ENCODE data around the gene ZNF689.

The ZNF689 gene

GRCh38 chr16:30562021-30562420, 48.2 kb downstream of the ZNF689 start:
- Histone ChIP-seq H3K9me3 (ENCODE audit: control insufficient read depth, low read length) (no peaks in the 10 kb centered on the region), H3K4ac (ENCODE audit: low read depth in 1 of 2, low read length in 2 of 2) (no peak overlapping the region), H2BK15ac (ENCODE audit: low read depth, poor library complexity, severe bottlenecking) (no peak overlapping the region), H2BK5ac (ENCODE audit: low read depth, low read length, poor library complexity, severe bottlenecking) (no peak overlapping the region), H3K27ac (ENCODE audit: low read length, poor library complexity, severe bottlenecking) (no peak overlapping the region), H2AK5ac (ENCODE audit: low read length, severe bottlenecking) (no peak overlapping the region), H3K18ac (ENCODE audit: low read depth in 1 of 2, low read length in 2 of 2) (no peak overlapping the region), H4K8ac (ENCODE audit: low read length) (no peak overlapping the region), H3K79me1 (replicated peaks; ENCODE audit: low read length, poor library complexity, severe bottlenecking) (peaks cover 2% of the 10 kb centered on the region), H4K91ac (ENCODE audit: low read length) (no peak overlapping the region), H3K4me2 (ENCODE audit: low read length, poor library complexity, severe bottlenecking) (no peak overlapping the region), H2AFZ (ENCODE audit: low read depth, low read length) (no peak overlapping the region), H3K14ac (ENCODE audit: low read length in 2 of 2) (no peak overlapping the region), H3K23ac (ENCODE audit: low read length in 2 of 2) (no peak overlapping the region), H2BK12ac (ENCODE audit: low read length in 2 of 2) (no peak overlapping the region), H3K4me3 (ENCODE audit: insufficient read depth in 1 of 2, low read depth in 1 of 2, low read length in 2 of 2) (no peak overlapping the region), H2BK120ac (ENCODE audit: low read depth, low read length) (no peak overlapping the region), H3K4me1 (ENCODE audit: control insufficient read depth, insufficient read depth, low read depth, low read length) (peaks cover 6% of the 10 kb centered on the region), H3K27me3 (ENCODE audit: control insufficient read depth in 1 of 2, insufficient read depth in 1 of 2, low read length in 2 of 2) (peaks cover 0 to 5% of the 10 kb centered on the region in 2 experiments), H3K9ac (ENCODE audit: low read length) (no peak overlapping the region), H3K36me3 (ENCODE audit: control insufficient read depth in 1 of 2, insufficient read depth in 2 of 2, low read depth in 1 of 2, low read length in 2 of 2) (no peaks in the 10 kb centered on the region)
- 96% methylated on average over 14 of the region's 14 CpGs for WGBS
- DNase-seq, result no peak

GRCh38 chr16:30561089-30561816, 48.9 kb downstream of the ZNF689 start:
- Histone ChIP-seq H2BK5ac (ENCODE audit: low read depth, low read length, poor library complexity, severe bottlenecking) (no peak overlapping the region), H3K27me3 (ENCODE audit: control insufficient read depth in 1 of 2, insufficient read depth in 1 of 2, low read length in 2 of 2) (peaks cover 0 to 5% of the 10 kb centered on the region in 2 experiments), H3K18ac (ENCODE audit: low read depth in 1 of 2, low read length in 2 of 2) (no peak overlapping the region), H3K79me1 (replicated peaks; ENCODE audit: low read length, poor library complexity, severe bottlenecking) (peaks cover 2% of the 10 kb centered on the region), H3K4ac (ENCODE audit: low read depth in 1 of 2, low read length in 2 of 2) (peak overlapping the region in 1 of 2 experiments; percentile 82), H3K9me3 (ENCODE audit: control insufficient read depth, low read length) (no peaks in the 10 kb centered on the region), H3K36me3 (ENCODE audit: control insufficient read depth in 1 of 2, insufficient read depth in 2 of 2, low read depth in 1 of 2, low read length in 2 of 2) (peaks cover 0 to 1% of the 10 kb centered on the region in 2 experiments), H3K4me1 (ENCODE audit: control insufficient read depth, insufficient read depth, low read depth, low read length) (peaks cover 9% of the 10 kb centered on the region), H2BK15ac (ENCODE audit: low read depth, poor library complexity, severe bottlenecking) (no peak overlapping the region), H3K14ac (ENCODE audit: low read length in 2 of 2) (no peak overlapping the region), H3K4me3 (ENCODE audit: insufficient read depth in 1 of 2, low read depth in 1 of 2, low read length in 2 of 2) (peak overlapping the region in 1 of 2 experiments; percentile 75), H3K9ac (ENCODE audit: low read length) (peak overlapping the region; percentile 71), H3K27ac (ENCODE audit: low read length, poor library complexity, severe bottlenecking) (no peak overlapping the region), H2BK120ac (ENCODE audit: low read depth, low read length) (no peak overlapping the region), H2AK5ac (ENCODE audit: low read length, severe bottlenecking) (no peak overlapping the region), H3K4me2 (ENCODE audit: low read length, poor library complexity, severe bottlenecking) (peak overlapping the region; percentile 27), H2BK12ac (ENCODE audit: low read length in 2 of 2) (no peak overlapping the region), H3K23ac (ENCODE audit: low read length in 2 of 2) (no peak overlapping the region), H4K91ac (ENCODE audit: low read length) (peak overlapping the region; percentile 11), H2AFZ (ENCODE audit: low read depth, low read length) (peak overlapping the region; percentile 60), H4K8ac (ENCODE audit: low read length) (peak overlapping the region; percentile 59)
- 50% methylated on average over 45 of the region's 46 CpGs for WGBS
- no peak for DNase-seq

- no peak for DNase-seq
- no peak overlapping the region for H2BK12ac ChIP-seq (ENCODE audit: low read length in 2 of 2)
- no peak overlapping the region for H2BK5ac ChIP-seq (ENCODE audit: low read depth, low read length, poor library complexity, severe bottlenecking)
- no peak overlapping the region for H3K4me2 ChIP-seq (ENCODE audit: low read length, poor library complexity, severe bottlenecking)
- no peak overlapping the region for H3K14ac ChIP-seq (ENCODE audit: low read length in 2 of 2)
- H3K23ac ChIP-seq (ENCODE audit: low read length in 2 of 2), result no peak overlapping the region
- peaks cover 8 to 16% of the 10 kb centered on the region in 2 experiments for H3K36me3 ChIP-seq (ENCODE audit: control insufficient read depth in 1 of 2, insufficient read depth in 2 of 2, low read depth in 1 of 2, low read length in 2 of 2)
- H3K79me1 ChIP-seq (replicated peaks; ENCODE audit: low read length, poor library complexity, severe bottlenecking), result peaks cover 10% of the 10 kb centered on the region
- H3K9ac ChIP-seq (ENCODE audit: low read length), result no peak overlapping the region
- H3K4me1 ChIP-seq (ENCODE audit: control insufficient read depth, insufficient read depth, low read depth, low read length), result peaks cover 9% of the 10 kb centered on the region
- no peak overlapping the region for H4K8ac ChIP-seq (ENCODE audit: low read length)
- H3K27me3 ChIP-seq (ENCODE audit: control insufficient read depth in 1 of 2, insufficient read depth in 1 of 2, low read length in 2 of 2), result no peaks in the 10 kb centered on the region
- no peak overlapping the region for H2AFZ ChIP-seq (ENCODE audit: low read depth, low read length)
- H3K4me3 ChIP-seq (ENCODE audit: insufficient read depth in 1 of 2, low read depth in 1 of 2, low read length in 2 of 2), result no peak overlapping the region
- no peak overlapping the region for H3K27ac ChIP-seq (ENCODE audit: low read length, poor library complexity, severe bottlenecking)
- no peak overlapping the region for H2BK120ac ChIP-seq (ENCODE audit: low read depth, low read length)
- no peak overlapping the region for H3K18ac ChIP-seq (ENCODE audit: low read depth in 1 of 2, low read length in 2 of 2)
- no peak overlapping the region for H2BK15ac ChIP-seq (ENCODE audit: low read depth, poor library complexity, severe bottlenecking)
- no peak overlapping the region for H2AK5ac ChIP-seq (ENCODE audit: low read length, severe bottlenecking)
- H3K4ac ChIP-seq (ENCODE audit: low read depth in 1 of 2, low read length in 2 of 2), result no peak overlapping the region
- WGBS, result over 99% methylated on average over 6 of the region's 6 CpGs
- H4K91ac ChIP-seq (ENCODE audit: low read length), result no peak overlapping the region
- no peaks in the 10 kb centered on the region for H3K9me3 ChIP-seq (ENCODE audit: control insufficient read depth, low read length)
Observed at GRCh38 chr16:30559690-30560089, 50.5 kb downstream of the ZNF689 start.

GRCh38 chr16:30558789-30559377, 51.3 kb downstream of the ZNF689 start:
- H2AFZ ChIP-seq (ENCODE audit: low read depth, low read length), result peak overlapping the region; percentile 20
- peak overlapping the region; percentile 91 for H4K8ac ChIP-seq (ENCODE audit: low read length)
- peak overlapping the region in 1 of 2 experiments; percentile 69 for H3K4me3 ChIP-seq (ENCODE audit: insufficient read depth in 1 of 2, low read depth in 1 of 2, low read length in 2 of 2)
- peak overlapping the region; percentile 45 for H3K4me2 ChIP-seq (ENCODE audit: low read length, poor library complexity, severe bottlenecking)
- peak overlapping the region; percentile 73 for H3K27ac ChIP-seq (ENCODE audit: low read length, poor library complexity, severe bottlenecking)
- H3K4ac ChIP-seq (ENCODE audit: low read depth in 1 of 2, low read length in 2 of 2), result peak overlapping the region; percentile 34 to 42
- peaks cover 14 to 21% of the 10 kb centered on the region in 2 experiments for H3K36me3 ChIP-seq (ENCODE audit: control insufficient read depth in 1 of 2, insufficient read depth in 2 of 2, low read depth in 1 of 2, low read length in 2 of 2)
- no peak overlapping the region for H2BK12ac ChIP-seq (ENCODE audit: low read length in 2 of 2)
- no peak overlapping the region for H3K23ac ChIP-seq (ENCODE audit: low read length in 2 of 2)
- H2AK5ac ChIP-seq (ENCODE audit: low read length, severe bottlenecking), result peak overlapping the region; percentile 43
- H2BK15ac ChIP-seq (ENCODE audit: low read depth, poor library complexity, severe bottlenecking), result no peak overlapping the region
- peak overlapping the region; percentile 70 for H4K91ac ChIP-seq (ENCODE audit: low read length)
- no peak overlapping the region for H2BK5ac ChIP-seq (ENCODE audit: low read depth, low read length, poor library complexity, severe bottlenecking)
- peaks cover 9% of the 10 kb centered on the region for H3K4me1 ChIP-seq (ENCODE audit: control insufficient read depth, insufficient read depth, low read depth, low read length)
- 88% methylated on average over 20 of the region's 21 CpGs for WGBS
- no peak overlapping the region for H2BK120ac ChIP-seq (ENCODE audit: low read depth, low read length)
- peak overlapping the region; percentile 25 to 57 for H3K18ac ChIP-seq (ENCODE audit: low read depth in 1 of 2, low read length in 2 of 2)
- no peak for DNase-seq
- H3K9ac ChIP-seq (ENCODE audit: low read length), result peak overlapping the region; percentile 75
- no peaks in the 10 kb centered on the region for H3K27me3 ChIP-seq (ENCODE audit: control insufficient read depth in 1 of 2, insufficient read depth in 1 of 2, low read length in 2 of 2)
- H3K14ac ChIP-seq (ENCODE audit: low read length in 2 of 2), result no peak overlapping the region
- no peaks in the 10 kb centered on the region for H3K9me3 ChIP-seq (ENCODE audit: control insufficient read depth, low read length)
- peaks cover 14% of the 10 kb centered on the region for H3K79me1 ChIP-seq (replicated peaks; ENCODE audit: low read length, poor library complexity, severe bottlenecking)
